Putamen (tissue), 1 donor: ENCODE measurements around the gene ENPP7.

Experiments used
- DNase-seq: peaks from one replicate; pipeline ENCODE4 v3.0.0-alpha.2; 2016; ENCODE audit warnings: low spot score

ENPP7 gene, protein sequence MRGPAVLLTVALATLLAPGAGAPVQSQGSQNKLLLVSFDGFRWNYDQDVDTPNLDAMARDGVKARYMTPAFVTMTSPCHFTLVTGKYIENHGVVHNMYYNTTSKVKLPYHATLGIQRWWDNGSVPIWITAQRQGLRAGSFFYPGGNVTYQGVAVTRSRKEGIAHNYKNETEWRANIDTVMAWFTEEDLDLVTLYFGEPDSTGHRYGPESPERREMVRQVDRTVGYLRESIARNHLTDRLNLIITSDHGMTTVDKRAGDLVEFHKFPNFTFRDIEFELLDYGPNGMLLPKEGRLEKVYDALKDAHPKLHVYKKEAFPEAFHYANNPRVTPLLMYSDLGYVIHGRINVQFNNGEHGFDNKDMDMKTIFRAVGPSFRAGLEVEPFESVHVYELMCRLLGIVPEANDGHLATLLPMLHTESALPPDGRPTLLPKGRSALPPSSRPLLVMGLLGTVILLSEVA

DNA sequence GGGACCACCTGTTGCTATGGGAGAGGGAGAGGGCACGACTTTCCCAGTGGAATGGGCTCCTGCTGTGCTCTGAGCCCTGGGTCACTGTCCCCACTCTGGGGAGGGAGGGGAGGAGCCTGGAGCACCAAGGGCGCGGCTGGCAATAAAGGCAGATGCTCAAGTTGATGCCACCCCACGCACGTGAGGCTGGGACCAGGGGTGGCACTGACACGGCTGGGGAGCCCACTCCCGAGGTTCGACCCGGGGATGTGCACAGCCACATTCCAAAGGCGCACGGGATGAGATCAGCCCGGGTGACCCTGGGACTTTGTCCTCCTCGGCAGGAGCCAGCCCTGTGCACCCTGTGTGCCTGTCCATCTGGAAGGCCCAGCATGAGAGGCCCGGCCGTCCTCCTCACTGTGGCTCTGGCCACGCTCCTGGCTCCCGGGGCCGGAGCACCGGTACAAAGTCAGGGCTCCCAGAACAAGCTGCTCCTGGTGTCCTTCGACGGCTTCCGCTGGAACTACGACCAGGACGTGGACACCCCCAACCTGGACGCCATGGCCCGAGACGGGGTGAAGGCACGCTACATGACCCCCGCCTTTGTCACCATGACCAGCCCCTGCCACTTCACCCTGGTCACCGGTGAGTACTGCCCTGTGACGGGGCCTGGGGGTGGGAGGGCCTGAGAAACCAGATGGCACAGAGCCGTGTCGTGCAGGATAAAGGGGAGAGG, at the start of gene ENPP7:
Gene ENPP7, plus strand, starts transcription at position 175 of the 715 bp plus-strand sequence. Its CDS starts 197 bp downstream, at position 372.
- no peak for DNase-seq

DNA sequence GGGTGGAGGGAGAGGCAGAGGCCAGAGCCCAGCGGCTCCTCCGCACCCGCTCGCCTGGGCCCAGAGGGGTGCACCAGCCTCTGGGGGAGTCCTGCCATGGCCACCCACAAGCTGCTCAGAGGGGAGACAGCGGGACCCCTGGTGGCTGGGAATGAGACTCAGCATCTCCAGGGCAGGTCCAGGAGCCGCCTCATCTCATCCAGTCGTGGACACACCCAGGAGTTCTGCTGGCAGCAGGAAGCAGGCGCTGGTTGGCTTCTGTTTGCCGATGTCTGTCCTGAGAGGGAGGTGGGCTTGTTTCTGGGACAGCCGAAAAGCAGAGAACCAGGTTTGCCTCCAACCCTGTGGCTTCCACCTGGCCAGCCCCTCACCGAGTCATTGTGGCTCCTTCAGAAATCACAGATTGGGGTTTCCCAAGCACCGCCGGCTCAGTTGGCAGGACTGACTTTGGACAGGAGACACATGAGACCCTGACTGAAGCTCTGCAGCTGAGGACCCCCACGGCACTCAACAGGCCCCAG, 49.6 kb upstream of the ENPP7 start:
- no peak for DNase-seq

GRCh38 chr17:79681628-79682261, 49.0 kb upstream of the ENPP7 start:
- DNase-seq: no peak

DNA sequence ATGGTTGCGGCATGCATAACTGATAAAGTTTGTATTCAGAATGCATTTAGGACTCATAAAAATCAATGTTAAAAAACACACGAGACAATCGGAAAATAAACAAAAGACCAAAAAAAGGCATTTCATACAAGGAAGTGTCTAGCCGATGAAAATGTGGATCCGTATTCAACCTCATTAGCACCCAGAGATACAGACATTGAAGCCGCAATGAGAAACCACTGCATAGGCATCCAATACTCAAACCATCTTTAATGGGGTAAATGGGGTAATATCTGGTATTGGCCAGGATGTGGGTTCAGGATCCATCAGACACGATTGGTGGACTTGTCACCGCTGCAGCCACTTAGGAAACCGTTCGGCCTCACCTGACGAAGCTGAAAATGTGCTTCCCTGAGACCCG, 47.4 kb upstream of the ENPP7 start:
- DNase-seq: no peak

GRCh38 chr17:79684132-79684985, 46.4 kb upstream of the ENPP7 start:
- no peak for DNase-seq

DNA sequence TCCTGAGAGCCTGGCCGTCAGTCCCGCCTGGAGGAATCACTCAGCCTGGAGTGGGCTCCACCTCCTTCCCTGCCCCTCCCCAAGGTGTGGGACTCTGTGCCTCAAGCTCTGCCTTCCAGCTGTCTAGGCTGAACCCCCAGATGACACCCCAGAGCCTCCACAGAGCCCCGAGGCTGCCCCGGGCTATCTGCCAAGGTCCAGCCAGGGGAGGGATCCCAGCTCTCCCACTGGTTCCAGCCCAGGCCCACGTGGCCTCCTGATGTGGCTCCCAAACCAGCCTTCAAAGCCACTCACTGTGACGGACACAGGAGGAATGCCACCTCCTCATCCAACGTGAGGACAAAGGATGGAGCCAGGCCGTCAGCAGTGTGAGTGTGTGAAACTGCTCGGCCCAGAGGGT, 45.6 kb upstream of the ENPP7 start:
- DNase-seq: no peak

DNA sequence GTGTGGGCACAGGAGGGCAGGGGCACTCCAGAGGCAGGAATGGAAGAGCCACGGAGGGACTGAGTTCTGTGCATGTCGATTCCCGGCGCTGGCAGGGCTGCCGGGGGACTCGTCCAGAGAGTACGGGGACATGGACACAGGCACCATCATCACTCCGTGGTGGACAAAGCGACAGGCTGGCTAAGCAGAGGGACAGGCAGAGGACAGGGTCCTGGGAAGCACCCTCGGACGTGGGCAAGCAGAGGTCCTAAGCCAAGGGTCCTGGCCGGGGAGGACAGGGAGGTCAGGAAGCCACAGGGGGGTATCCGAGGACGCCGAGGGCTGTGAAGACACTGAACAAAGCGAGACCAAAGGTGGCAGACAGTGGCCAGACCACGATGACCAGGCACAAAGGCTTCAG, 44.3 kb upstream of the ENPP7 start:
- no peak for DNase-seq

- no peak for DNase-seq
These were observed 40.3 kb upstream of the ENPP7 start for GRCh38 chr17:79690466-79690865.

- DNase-seq: no peak
These were observed 39.5 kb upstream of the ENPP7 start for GRCh38 chr17:79690988-79691836.

- peak; percentile 20 for DNase-seq
These were observed 38.8 kb upstream of the ENPP7 start for GRCh38 chr17:79691931-79692330.

DNA sequence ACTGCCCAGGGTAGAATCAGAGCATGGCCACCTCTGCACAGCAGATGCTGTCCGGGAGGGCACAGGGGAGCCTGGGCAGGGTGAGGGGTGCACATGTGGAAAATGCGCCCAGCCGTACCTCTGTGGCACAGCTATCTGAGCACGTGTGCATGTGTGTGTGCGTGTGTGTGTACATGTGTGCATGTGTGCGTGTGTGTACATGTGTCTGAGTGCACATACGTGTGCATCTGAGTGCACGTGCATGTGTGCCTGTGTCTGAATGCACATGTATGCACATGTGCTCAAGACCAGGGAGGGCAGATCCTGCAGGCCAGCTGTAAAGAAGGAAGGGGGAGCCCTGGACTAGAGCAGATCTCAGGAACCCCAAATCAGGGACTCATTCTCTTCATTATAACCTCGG, 37.3 kb upstream of the ENPP7 start:
- DNase-seq: no peak

- DNase-seq: no peak
These were observed 35.4 kb upstream of the ENPP7 start for GRCh38 chr17:79695293-79695790.

- DNase-seq: no peak
These were observed 34.7 kb upstream of the ENPP7 start for GRCh38 chr17:79695797-79696609.

DNA sequence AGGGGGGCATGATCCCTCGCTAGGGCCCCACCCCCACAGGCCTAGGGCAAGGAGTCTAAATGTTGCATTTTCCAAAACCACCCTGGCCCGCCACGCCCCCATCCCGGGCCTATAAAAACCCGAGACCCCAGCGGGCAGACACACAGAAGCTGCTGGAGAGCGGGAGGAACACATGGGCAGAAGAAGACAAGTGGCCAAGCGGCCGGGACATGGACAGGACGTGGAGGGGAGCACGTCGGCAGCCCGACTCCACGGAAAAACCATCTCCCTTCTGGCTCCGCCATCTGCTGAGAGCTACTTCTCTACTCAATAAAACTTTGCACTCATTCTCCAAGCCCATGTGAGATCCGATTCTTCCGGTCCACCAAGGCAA, 34.1 kb upstream of the ENPP7 start:
- no peak for DNase-seq

DNA sequence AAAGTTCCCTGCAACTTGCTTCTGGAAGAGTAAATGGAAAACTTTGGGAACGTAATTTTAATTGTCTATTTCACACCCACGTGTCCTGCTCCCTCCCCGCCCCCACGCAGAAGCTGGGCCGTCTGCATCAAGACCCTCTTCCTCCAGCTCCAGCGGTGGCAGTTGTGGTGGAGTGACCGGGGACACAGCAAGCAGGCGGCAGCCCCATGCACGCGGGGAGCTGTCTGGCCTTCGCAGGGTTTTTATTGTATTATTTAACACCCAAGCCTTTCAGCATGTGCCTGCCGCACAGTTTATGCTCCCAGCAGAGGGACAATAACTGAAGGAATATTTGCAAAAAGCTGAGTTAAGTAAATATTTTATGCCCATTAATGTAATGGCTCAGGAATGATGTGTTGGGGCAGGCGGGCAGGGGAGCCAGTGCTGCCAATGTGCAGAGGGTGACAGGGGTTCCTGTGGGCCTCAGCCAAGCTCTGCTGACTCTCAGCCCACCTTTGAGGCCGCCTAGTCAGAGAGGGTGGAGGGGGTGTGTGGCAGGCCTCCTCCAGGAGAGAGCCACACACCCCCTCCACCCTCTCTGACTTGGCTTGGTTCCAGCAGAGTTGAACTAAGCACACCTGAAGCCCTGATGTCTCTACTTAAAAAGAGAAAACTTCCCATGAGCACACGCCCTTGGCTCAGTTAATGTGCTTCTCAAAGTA, 32.4 kb upstream of the ENPP7 start:
- no peak for DNase-seq

GRCh38 chr17:79699386-79700036, 31.2 kb upstream of the ENPP7 start:
- no peak for DNase-seq

DNA sequence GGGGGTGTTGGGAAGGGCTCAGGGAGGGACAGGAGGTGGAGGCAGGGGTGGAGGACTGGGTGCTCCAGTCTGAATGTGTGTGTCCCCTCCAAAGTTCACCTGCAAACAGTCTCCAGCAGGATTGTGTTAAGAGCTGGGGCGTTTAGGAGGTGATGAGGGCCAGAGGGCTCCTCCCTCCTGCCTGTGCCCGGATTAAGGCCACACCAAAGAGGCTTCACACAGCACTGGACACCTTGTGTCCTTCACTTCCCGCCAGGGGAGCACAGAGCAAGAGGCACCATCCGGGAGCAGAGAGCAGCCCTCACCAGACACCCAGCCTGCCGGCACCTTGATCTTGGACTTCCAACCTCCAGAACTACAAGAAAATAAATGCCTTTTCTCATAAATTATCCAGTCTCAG, 30.2 kb upstream of the ENPP7 start:
- no peak for DNase-seq

DNA sequence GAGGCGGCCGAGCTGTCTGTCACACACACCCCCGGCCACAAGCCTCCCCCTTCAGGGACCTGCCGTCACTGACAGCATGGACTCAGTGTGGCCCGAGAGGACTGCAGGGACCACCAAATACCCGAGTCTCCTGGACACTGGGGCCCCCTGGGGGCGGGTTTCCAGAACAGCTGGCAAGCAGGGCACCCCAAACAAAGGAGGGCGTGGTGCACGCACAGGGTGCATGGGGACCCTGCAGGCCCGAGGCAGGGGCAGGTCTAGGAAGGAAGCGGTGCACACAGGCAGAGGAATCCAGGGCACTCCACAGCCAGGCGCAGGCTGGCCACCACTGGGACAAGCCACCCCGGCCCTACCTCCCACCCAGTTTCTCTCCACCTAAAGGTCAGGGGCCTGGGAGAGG, 28.7 kb upstream of the ENPP7 start:
- no peak for DNase-seq
